B cell (primary cell): ENCODE data around the gene NTM.

Source experiments
- EZH2 ChIP-seq: IDR thresholded peaks from 2 replicates; pipeline ENCODE4 v1.6.1; 2012; ENCODE audit warnings: borderline replicate concordance, low read depth, mild to moderate bottlenecking, moderate library complexity, low read length; ENCODE audit not compliant: insufficient read depth, poor library complexity, severe bottlenecking
- TF ChIP-seq, protein P1 (sequence below): fragments of 200-600 bp; IDR thresholded peaks from one replicate; pipeline ENCODE4 v1.8.0; 2022; ENCODE audit warnings: antibody characterized with exemption, mild to moderate bottlenecking

DNA sequence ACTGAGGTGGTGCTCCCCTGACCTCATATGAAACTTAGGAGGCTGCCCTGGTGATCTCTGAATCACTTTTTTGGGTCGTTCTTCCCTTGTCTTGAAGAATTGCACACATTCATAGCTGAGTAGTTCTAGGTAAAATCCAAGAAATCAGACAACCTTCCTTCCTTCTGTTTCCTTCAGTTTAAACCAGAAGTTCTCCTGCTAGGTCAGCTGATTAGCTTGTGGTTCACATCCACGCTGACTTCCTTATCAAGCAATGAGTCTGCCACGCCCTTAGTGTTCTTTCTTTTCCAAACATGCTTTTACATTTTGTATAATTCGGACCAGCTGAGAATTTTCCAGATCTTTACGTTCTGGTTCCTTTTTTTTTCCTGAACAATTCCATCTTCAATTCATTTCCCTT lies 892.8 kb downstream of the NTM start:
- TF ChIP-seq, protein P1, sequence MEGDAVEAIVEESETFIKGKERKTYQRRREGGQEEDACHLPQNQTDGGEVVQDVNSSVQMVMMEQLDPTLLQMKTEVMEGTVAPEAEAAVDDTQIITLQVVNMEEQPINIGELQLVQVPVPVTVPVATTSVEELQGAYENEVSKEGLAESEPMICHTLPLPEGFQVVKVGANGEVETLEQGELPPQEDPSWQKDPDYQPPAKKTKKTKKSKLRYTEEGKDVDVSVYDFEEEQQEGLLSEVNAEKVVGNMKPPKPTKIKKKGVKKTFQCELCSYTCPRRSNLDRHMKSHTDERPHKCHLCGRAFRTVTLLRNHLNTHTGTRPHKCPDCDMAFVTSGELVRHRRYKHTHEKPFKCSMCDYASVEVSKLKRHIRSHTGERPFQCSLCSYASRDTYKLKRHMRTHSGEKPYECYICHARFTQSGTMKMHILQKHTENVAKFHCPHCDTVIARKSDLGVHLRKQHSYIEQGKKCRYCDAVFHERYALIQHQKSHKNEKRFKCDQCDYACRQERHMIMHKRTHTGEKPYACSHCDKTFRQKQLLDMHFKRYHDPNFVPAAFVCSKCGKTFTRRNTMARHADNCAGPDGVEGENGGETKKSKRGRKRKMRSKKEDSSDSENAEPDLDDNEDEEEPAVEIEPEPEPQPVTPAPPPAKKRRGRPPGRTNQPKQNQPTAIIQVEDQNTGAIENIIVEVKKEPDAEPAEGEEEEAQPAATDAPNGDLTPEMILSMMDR = no peak
- TF ChIP-seq EZH2 = no peak
